ENCODE data around the gene ADPRM. TPM values are rescaled to one million over a fixed set of nuclear protein-coding genes. Genes with fewer than 3 reads are reported as not detected.

ADPRM gene
- total RNA-seq, 4 donors from 2014 or later = 8.8 to 22.4 (median 10.6) TPM

DNA sequence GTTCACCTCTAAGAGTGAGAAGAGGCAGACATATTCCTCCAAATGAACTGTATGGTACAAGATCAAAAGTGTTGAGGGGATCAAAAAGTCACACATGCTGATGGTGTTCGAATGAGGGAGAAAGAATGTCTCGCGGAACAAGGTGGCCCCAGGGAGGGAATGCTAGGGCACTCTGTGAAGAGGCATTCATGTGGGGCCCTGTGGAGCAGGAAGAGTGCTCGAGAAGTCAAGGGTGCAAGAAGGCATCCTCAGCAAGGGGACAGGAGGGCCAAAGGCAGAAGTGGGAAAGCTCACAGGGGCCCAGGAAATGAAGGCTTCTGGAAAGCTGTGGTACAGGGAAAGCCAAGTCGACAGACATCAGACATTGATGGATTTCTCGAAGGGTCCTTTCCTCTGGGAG is 34.2 kb upstream of the ADPRM start:
- WGBS = 91% methylated on average over 6 of the region's 6 CpGs
- no peak for DNase-seq (ENCODE audit: low spot score in 2 of 2)

DNA sequence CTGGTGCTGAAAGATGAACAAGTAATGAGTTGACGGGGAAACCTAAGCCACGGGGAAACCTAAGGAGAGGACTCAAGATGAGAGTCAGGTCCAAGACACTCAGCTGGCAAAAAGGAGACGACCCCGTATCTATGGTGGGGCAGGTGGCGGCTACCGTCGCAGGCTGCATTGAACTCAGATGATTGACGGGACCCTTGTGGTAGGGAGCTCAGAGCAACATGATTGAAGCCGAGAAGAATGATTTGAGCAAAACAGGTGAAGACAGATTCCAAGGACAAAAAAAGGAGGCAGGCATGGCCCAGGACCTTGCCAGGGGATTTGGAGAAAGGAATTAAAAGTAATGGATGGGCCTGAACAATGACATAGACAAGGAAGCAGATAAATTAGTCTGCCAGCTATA is 32.8 kb upstream of the ADPRM start:
- Histone ChIP-seq H3K36me3 (no peaks in the 10 kb centered on the region), H3K27me3 (no peaks in the 10 kb centered on the region), H3K4me3 (no peak overlapping the region), H3K4me1 (no peaks in the 10 kb centered on the region), H3K9me3 (no peaks in the 10 kb centered on the region), H3K27ac (no peak overlapping the region)
- no peak for DNase-seq (ENCODE audit: low spot score in 2 of 2)
- TF ChIP-seq POLR2AphosphoS5 (IDR thresholded peaks at IDR 0.05) (no peak), EP300 (IDR thresholded peaks at IDR 0.05) (no peak)
- WGBS = 89% methylated on average over 9 of the region's 9 CpGs

More for the DNA sequence above, 34.2 kb upstream of the ADPRM start:
- TF ChIP-seq CTCF (IDR thresholded peaks at IDR 0.05) (no peak), POLR2AphosphoS5 (IDR thresholded peaks at IDR 0.05) (no peak), POLR2A (IDR thresholded peaks at IDR 0.05) (no peak), EP300 (IDR thresholded peaks at IDR 0.05) (no peak)
- H3K36me3 ChIP-seq = no peaks in the 10 kb centered on the region
- no peak overlapping the region for H3K27ac ChIP-seq
- H3K27me3 ChIP-seq = no peaks in the 10 kb centered on the region
- no peaks in the 10 kb centered on the region for H3K9me3 ChIP-seq
- H3K4me3 ChIP-seq = no peak overlapping the region
- no peaks in the 10 kb centered on the region for H3K4me1 ChIP-seq

- DNase-seq (ENCODE audit: low spot score in 2 of 2) = no peak
- Histone ChIP-seq H3K27ac (no peak overlapping the region), H3K4me3 (no peak overlapping the region), H3K9me3 (no peaks in the 10 kb centered on the region), H3K36me3 (no peaks in the 10 kb centered on the region), H3K27me3 (no peaks in the 10 kb centered on the region), H3K4me1 (no peaks in the 10 kb centered on the region)
- 76% methylated on average over 5 of the region's 5 CpGs for WGBS
- TF ChIP-seq CTCF (IDR thresholded peaks at IDR 0.05) (no peak), EP300 (IDR thresholded peaks at IDR 0.05) (no peak), POLR2AphosphoS5 (IDR thresholded peaks at IDR 0.05) (no peak), POLR2A (IDR thresholded peaks at IDR 0.05) (no peak)
Observed at GRCh38 chr17:10666906-10667305, 30.5 kb upstream of the ADPRM start.

DNA sequence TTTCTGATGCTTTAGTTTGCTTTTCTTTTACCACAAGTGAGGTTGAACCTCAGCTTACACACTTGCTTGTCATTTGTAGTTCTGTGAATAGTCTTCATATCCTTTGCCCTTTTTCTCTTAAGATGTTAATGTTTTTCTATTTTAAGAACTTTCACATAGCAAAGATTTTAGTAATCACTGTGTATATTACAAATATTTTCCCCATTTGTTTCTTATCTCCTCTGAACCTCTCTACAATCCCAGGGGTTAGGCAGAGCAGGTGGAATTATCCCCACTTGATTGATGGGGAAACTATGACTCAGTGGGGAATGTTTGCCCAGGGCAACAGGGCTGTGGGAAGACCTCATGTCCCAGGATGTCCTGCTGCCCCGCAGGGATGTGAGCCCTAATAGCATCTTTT is 28.6 kb upstream of the ADPRM start:
- no peak overlapping the region for H3K27ac ChIP-seq
- H3K9me3 ChIP-seq = no peaks in the 10 kb centered on the region
- no peak for DNase-seq (ENCODE audit: low spot score in 2 of 2)
- H3K4me3 ChIP-seq = no peak overlapping the region
- TF ChIP-seq EP300 (IDR thresholded peaks at IDR 0.05) = no peak
- TF ChIP-seq POLR2AphosphoS5 (IDR thresholded peaks at IDR 0.05) = no peak
- TF ChIP-seq POLR2A (IDR thresholded peaks at IDR 0.05) = no peak
- no peak for TF ChIP-seq CTCF (IDR thresholded peaks at IDR 0.05)
- no peaks in the 10 kb centered on the region for H3K4me1 ChIP-seq
- WGBS = 88% methylated on average over 1 of the region's 1 CpG
- no peaks in the 10 kb centered on the region for H3K36me3 ChIP-seq
- no peaks in the 10 kb centered on the region for H3K27me3 ChIP-seq

- peaks cover 25% of the 10 kb centered on the region for H3K36me3 ChIP-seq
- 93% methylated on average over 12 of the region's 12 CpGs for WGBS
- DNase-seq (ENCODE audit: low spot score in 2 of 2) = no peak
- H3K4me3 ChIP-seq = no peak overlapping the region
- H3K4me1 ChIP-seq = no peaks in the 10 kb centered on the region
- no peak overlapping the region for H3K27ac ChIP-seq
- H3K9me3 ChIP-seq = no peaks in the 10 kb centered on the region
- H3K27me3 ChIP-seq = no peaks in the 10 kb centered on the region
- no peak for TF ChIP-seq POLR2AphosphoS5 (IDR thresholded peaks at IDR 0.05)
- TF ChIP-seq EP300 (IDR thresholded peaks at IDR 0.05) = no peak
- no peak for TF ChIP-seq CTCF (IDR thresholded peaks at IDR 0.05)
- no peak for TF ChIP-seq POLR2A (IDR thresholded peaks at IDR 0.05)
Observed at GRCh38 chr17:10673312-10673711, 24.1 kb upstream of the ADPRM start.

DNA sequence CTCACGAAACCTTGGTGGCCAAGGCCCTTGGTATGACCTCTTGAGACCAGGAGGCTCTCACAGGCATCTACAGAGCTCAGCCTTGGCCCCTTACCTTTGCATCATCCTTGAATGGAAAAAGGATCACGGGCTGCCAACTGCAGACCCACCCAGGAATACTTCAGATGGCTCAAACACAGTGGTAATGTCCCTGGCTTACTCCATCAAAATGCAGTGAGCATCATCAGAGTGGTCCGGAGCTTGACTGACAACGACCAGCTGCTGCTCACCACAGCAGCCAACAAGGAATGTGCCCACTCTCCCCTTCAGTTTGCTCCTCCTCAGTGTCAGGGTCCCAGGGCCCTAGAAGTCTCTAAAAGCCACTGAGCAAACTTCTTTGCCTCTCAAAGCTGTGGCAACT is 22.7 kb upstream of the ADPRM start:
- 93% methylated on average over 4 of the region's 4 CpGs for WGBS
- H3K4me3 ChIP-seq = no peak overlapping the region
- DNase-seq (ENCODE audit: low spot score in 2 of 2) = no peak
- no peaks in the 10 kb centered on the region for H3K4me1 ChIP-seq
- no peak for TF ChIP-seq CTCF (IDR thresholded peaks at IDR 0.05)
- TF ChIP-seq POLR2A (IDR thresholded peaks at IDR 0.05) = no peak
- no peak for TF ChIP-seq EP300 (IDR thresholded peaks at IDR 0.05)
- no peak for TF ChIP-seq POLR2AphosphoS5 (IDR thresholded peaks at IDR 0.05)
- H3K27me3 ChIP-seq = no peaks in the 10 kb centered on the region
- no peak overlapping the region for H3K27ac ChIP-seq
- peaks cover 37% of the 10 kb centered on the region for H3K36me3 ChIP-seq
- no peaks in the 10 kb centered on the region for H3K9me3 ChIP-seq
